K562 (cell line): ENCODE measurements around the gene CTTNBP2. TPM values are rescaled to one million over a fixed set of nuclear protein-coding genes. Genes with fewer than 3 reads are reported as not detected.

Experiments used
- ATAC-seq: fragments of 200-7000 bp; cut with Tn5 transposase; 3 replicates; pipeline ENCODE4 v1.9.1; 2020; ENCODE audit warnings: moderate library complexity
- BruUV-seq: library from RNA; stranded (reverse); fragments of 400-500 nt; replicated peaks from 2 replicates; lab custom pipeline; 2021; lab: Mats Ljungman, UMichigan
- CTCF ChIA-PET: fragments of 300-600 bp; formaldehyde crosslinking; extraction: SDS; loops from one replicate; lab custom pipeline; 2021; ENCODE audit warnings: low intra/inter-chr PET ratio; lab: Yijun Ruan, JAX
- POLR2A ChIA-PET: fragments of 300-600, 350-650 bp; sonication (Branson Sonifier 250); formaldehyde crosslinking; extraction: SDS; loops from one replicate; lab custom pipeline; 2021; ENCODE audit warnings: antibody characterized with exemption, inconsistent platforms; lab: Yijun Ruan, JAX
- DNase-seq, 4 experiments: peaks; one replicate each; pipeline versions ENCODE4 v3.0.0 to v3.0.0-alpha.2; 2011 to 2018; ENCODE audit warnings: low spot score in 3 of 4, mixed read lengths in 3 of 4; ENCODE audit errors: extremely low read depth in 1 of 4
- FAIRE-seq: peaks from 2 replicates; lab custom pipeline; 2011; peaks lifted over from hg19 to GRCh38; lab: Jason Lieb, UNC
- H2AFZ ChIP-seq: 2 replicates; pipeline ENCODE4 v1.6.0; 2011; ENCODE audit warnings: low read depth, low read length, control low read depth, inconsistent platforms
- H3K27ac ChIP-seq: fragments of 200-600 bp; 3 replicates; pipeline ENCODE4 v1.8.0; 2011; ENCODE audit warnings: low read depth, mild to moderate bottlenecking, control low read depth, inconsistent platforms, low read length, moderate library complexity, mixed read lengths; ENCODE audit errors: extremely low read depth
- H3K27me3 ChIP-seq, 2 experiments: fragments of 300-600 bp in 1 of 2; 2 replicates in 1 of 2; 3 replicates in 1 of 2; pipeline versions ENCODE4 v1.6.0 to v1.8.0; 2011; ENCODE audit warnings: inconsistent platforms in 2 of 2, low read length in 2 of 2, mild to moderate bottlenecking in 1 of 2, mixed read lengths in 1 of 2, moderate library complexity in 1 of 2; ENCODE audit not compliant: control insufficient read depth in 2 of 2, insufficient read depth in 2 of 2
- H3K36me3 ChIP-seq: fragments of 300-600 bp; 3 replicates; pipeline ENCODE4 v1.8.0; 2011; ENCODE audit warnings: mild to moderate bottlenecking, low read length, inconsistent platforms; ENCODE audit not compliant: control insufficient read depth, insufficient read depth
- H3K4me1 ChIP-seq, 2 experiments: fragments of 200-600 bp in 1 of 2; replicated peaks in 1 of 2; 2 replicates in 1 of 2; 3 replicates in 1 of 2; pipeline versions ENCODE4 v1.5.1 to v1.8.0; 2011; ENCODE audit warnings: inconsistent platforms in 2 of 2, low read length in 2 of 2, mild to moderate bottlenecking in 1 of 2, mixed read lengths in 1 of 2, moderate library complexity in 1 of 2; ENCODE audit not compliant: control insufficient read depth in 2 of 2, insufficient read depth in 2 of 2
- H3K4me2 ChIP-seq: 2 replicates; pipeline ENCODE4 v1.6.1; 2011; ENCODE audit warnings: low read length, control low read depth, inconsistent platforms, mixed read lengths; ENCODE audit not compliant: insufficient read depth
- H3K4me3 ChIP-seq: fragments of 200-600 bp; sonication (generic), shearing (Covaris generic); 2 replicates; pipeline ENCODE4 v1.5.1; 2016; ENCODE audit warnings: control low read depth, inconsistent platforms
- H3K79me2 ChIP-seq: fragments of 200-600 bp; 3 replicates; pipeline ENCODE4 v1.8.0; 2011; ENCODE audit warnings: low read length, inconsistent platforms; ENCODE audit not compliant: control insufficient read depth, insufficient read depth
- H3K9ac ChIP-seq, 2 experiments: 2 replicates each; pipeline versions ENCODE4 v1.6.0 to v1.6.1; 2011; ENCODE audit warnings: low read depth in 2 of 2, low read length in 2 of 2, control low read depth in 1 of 2, inconsistent platforms in 1 of 2, mild to moderate bottlenecking in 1 of 2, mixed read lengths in 1 of 2; ENCODE audit not compliant: insufficient read depth in 1 of 2
- H3K9me1 ChIP-seq: one replicate; pipeline ENCODE4 v1.6.0; 2011; ENCODE audit warnings: inconsistent platforms, mild to moderate bottlenecking, low read length, moderate library complexity; ENCODE audit not compliant: control insufficient read depth, insufficient read depth
- H3K9me3 ChIP-seq: replicated peaks from 2 replicates; pipeline ENCODE4 v1.5.1; 2011; ENCODE audit warnings: low read depth, low read length, inconsistent platforms; ENCODE audit not compliant: control insufficient read depth, insufficient read depth
- H4K20me1 ChIP-seq: replicated peaks from 2 replicates; pipeline ENCODE4 v1.6.1; 2011; ENCODE audit warnings: low read length, inconsistent platforms, mixed read lengths; ENCODE audit not compliant: control insufficient read depth, insufficient read depth
- BRCA1 ChIP-seq, 2 experiments: fragments of 450-650 bp in 1 of 2; sonication (generic) in 1 of 2; formaldehyde crosslinking in 1 of 2; IDR thresholded peaks; 2 replicates each; pipeline versions ENCODE4 v1.5.0 to v1.6.1; 2017 to 2020; ENCODE audit warnings: mild to moderate bottlenecking in 1 of 2, missing genetic modification reagents in 1 of 2
- CCAR2 ChIP-seq: fragments of 200-400 bp; formaldehyde crosslinking; IDR thresholded peaks from 2 replicates; pipeline ENCODE4 v1.6.1; 2017; ENCODE audit warnings: mild to moderate bottlenecking, low read depth, low read length
- KAT8 ChIP-seq: fragments of 450-650 bp; IDR thresholded peaks from 2 replicates; pipeline ENCODE4 v1.6.1; 2016; ENCODE audit warnings: low read depth, mild to moderate bottlenecking
- PHF8 ChIP-seq: fragments of 200-600 bp; sonication (generic); IDR thresholded peaks from 2 replicates; pipeline ENCODE4 v1.6.1; 2012; ENCODE audit warnings: mixed run types, mild to moderate bottlenecking, inconsistent platforms, low read length, moderate library complexity, borderline replicate concordance
- PURB ChIP-seq: sonication (generic); formaldehyde crosslinking; IDR thresholded peaks from 2 replicates; pipeline ENCODE4 v1.9.0; 2021; ENCODE audit warnings: low read depth, mild to moderate bottlenecking, missing genetic modification reagents
- ZNF584 ChIP-seq: fragments of 200-800 bp; sonication (Bioruptor generic); IDR thresholded peaks from 2 replicates; pipeline ENCODE4 v1.6.1; 2016; ENCODE audit warnings: low read depth, mild to moderate bottlenecking, missing genetic modification characterization, missing compliant biosample characterization
- ZNF830 ChIP-seq: fragments of 250-450 bp; sonication (Bioruptor Pico); IDR thresholded peaks from 2 replicates; pipeline ENCODE4 v1.5.0; 2021; ENCODE audit warnings: mild to moderate bottlenecking
- WGBS: fragments of 100-300 bp; shearing (Covaris generic); methylation state at CpG from one replicate; pipeline ENCODE4 v1.1.6; 2016; ENCODE audit warnings: low coverage, mixed read lengths; ENCODE audit not compliant: insufficient coverage; ENCODE audit errors: missing lambda C conversion rate; 5-methylcytosine and 5-hydroxymethylcytosine counted together
- in situ Hi-C: fragments of 300-500 bp; cut with MboI; formaldehyde crosslinking; loops from 4 replicates; pipeline ENCODE4 v1.15.0; 2018; ENCODE audit warnings: inconsistent platforms, mixed read lengths
- intact Hi-C: fragments of 100-400 bp; cut with micrococcal nuclease; formaldehyde crosslinking; loops from 2 replicates; pipeline ENCODE4 v1.14.2; 2022
- polyA plus RNA-seq, 8 experiments: library from polyadenylated mRNA; depleted of rRNA in 4 of 8; stranded (reverse) in 5 of 8; unstranded in 3 of 8; fragments of >200 nt; fragmentation: Nextera tagmentation in 2 of 8; fragmentation: Illumina TruSeq in 1 of 8; extraction: Ambion mirVana in 2 of 8; extraction: Trizol in 1 of 8; gene quantifications; 2 replicates each; pipeline versions ENCODE4 v1.2.1 to v1.2.3, GENCODE V29; 2011 to 2014; ENCODE audit warnings: inconsistent platforms in 1 of 8, missing spikeins in 1 of 8
- total RNA-seq, 7 experiments: library from RNA; depleted of rRNA in 6 of 7; stranded (reverse); fragments of >200 nt in 6 of 7; fragmentation: Illumina TruSeq in 2 of 7; extraction: Trizol in 2 of 7; gene quantifications; 2 replicates each; pipeline versions ENCODE4 v1.2.1 to v1.2.3, GENCODE V29; 2011 to 2021; ENCODE audit warnings: low replicate concordance in 1 of 7
- TF ChIP-seq, protein P1 (sequence below), 2 experiments: fragments of 250-450 bp in 1 of 2; fragments of 450-650 bp in 1 of 2; sonication (Bioruptor Pico) in 1 of 2; IDR thresholded peaks; 2 replicates each; pipeline versions ENCODE4 v1.6.1 to v1.8.0; 2016 to 2021; ENCODE audit warnings: mild to moderate bottlenecking in 2 of 2, moderate library complexity in 2 of 2, missing compliant biosample characterization in 1 of 2, missing genetic modification characterization in 1 of 2
- TF ChIP-seq, protein P2 (sequence below): fragments of 250-450 bp; sonication (Bioruptor Pico); IDR thresholded peaks from 2 replicates; pipeline ENCODE4 v1.5.0; 2021; ENCODE audit warnings: mild to moderate bottlenecking, borderline replicate concordance

The CTTNBP2 gene
- total and polyA plus RNA-seq, 9 of the 15 experiments (the other 6 are each of a cell fraction or from before 2014, with no cell fraction given) = 0.05 TPM; not detected in 8

GRCh38 chr7:117755136-117755535 is 118.1 kb downstream of the CTTNBP2 start:
- Histone ChIP-seq H3K4me2 (no peak overlapping the region), H3K9ac (no peak overlapping the region), H3K27me3 (no peaks in the 10 kb centered on the region), H3K9me3 (no peaks in the 10 kb centered on the region), H4K20me1 (no peaks in the 10 kb centered on the region), H3K4me1 (0 out of 5 replicates have a peak, but pooled peaks cover 0 to 4% of the 10 kb centered on the region in 2 experiments), H3K79me2 (no peaks in the 10 kb centered on the region), H2AFZ (no peak overlapping the region), H3K9me1 (no peaks in the 10 kb centered on the region), H3K27ac (no peak overlapping the region), H3K4me3 (no peak overlapping the region), H3K36me3 (no peaks in the 10 kb centered on the region)
- POLR2A ChIA-PET = interaction anchor here (0.9 kb wide), 1 partner anchor 9 kb away, joined by 3 read pairs; no protein-coding TSS in a partner anchor
- DNase-seq = no peak
- 17% methylated on average over 2 of the region's 2 CpGs for WGBS
- no peak for FAIRE-seq
- in situ Hi-C loops = no loop called here
- BruUV-seq = no TSS peak
- intact Hi-C loops = loop anchor here (10.0 kb wide), 1 partner anchor 350 kb away; no protein-coding TSS in a partner anchor
- no peak for ATAC-seq
- CTCF ChIA-PET = no interaction called here
- TF ChIP-seq, protein P1, sequence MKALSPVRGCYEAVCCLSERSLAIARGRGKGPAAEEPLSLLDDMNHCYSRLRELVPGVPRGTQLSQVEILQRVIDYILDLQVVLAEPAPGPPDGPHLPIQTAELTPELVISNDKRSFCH (CRISPR knock-in tag; IDR thresholded peaks at IDR 0.05) = no peak
- TF ChIP-seq, protein P1 (tag; IDR thresholded peaks at IDR 0.05) = no peak
- TF ChIP-seq BRCA1 (IDR thresholded peaks at IDR 0.05) (no peak), BRCA1 (CRISPR knock-in tag; IDR thresholded peaks at IDR 0.05) (no peak), CCAR2 (no peak), ZNF584 (CRISPR knock-in tag) (no peak), KAT8 (no peak), ZNF830 (no peak), PURB (CRISPR knock-in tag) (no peak), PHF8 (no peak)
- TF ChIP-seq, protein P2, sequence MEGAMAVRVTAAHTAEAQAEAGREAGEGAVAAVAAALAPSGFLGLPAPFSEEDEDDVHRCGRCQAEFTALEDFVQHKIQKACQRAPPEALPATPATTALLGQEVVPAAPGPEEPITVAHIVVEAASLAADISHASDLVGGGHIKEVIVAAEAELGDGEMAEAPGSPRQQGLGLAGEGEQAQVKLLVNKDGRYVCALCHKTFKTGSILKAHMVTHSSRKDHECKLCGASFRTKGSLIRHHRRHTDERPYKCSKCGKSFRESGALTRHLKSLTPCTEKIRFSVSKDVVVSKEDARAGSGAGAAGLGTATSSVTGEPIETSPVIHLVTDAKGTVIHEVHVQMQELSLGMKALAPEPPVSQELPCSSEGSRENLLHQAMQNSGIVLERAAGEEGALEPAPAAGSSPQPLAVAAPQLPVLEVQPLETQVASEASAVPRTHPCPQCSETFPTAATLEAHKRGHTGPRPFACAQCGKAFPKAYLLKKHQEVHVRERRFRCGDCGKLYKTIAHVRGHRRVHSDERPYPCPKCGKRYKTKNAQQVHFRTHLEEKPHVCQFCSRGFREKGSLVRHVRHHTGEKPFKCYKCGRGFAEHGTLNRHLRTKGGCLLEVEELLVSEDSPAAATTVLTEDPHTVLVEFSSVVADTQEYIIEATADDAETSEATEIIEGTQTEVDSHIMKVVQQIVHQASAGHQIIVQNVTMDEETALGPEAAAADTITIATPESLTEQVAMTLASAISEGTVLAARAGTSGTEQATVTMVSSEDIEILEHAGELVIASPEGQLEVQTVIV (CRISPR knock-in tag) = no peak
